H9 (cell line): ENCODE results near the gene PHAF1. TPM values are rescaled to one million over a fixed set of nuclear protein-coding genes. Genes with fewer than 3 reads are reported as not detected.
A peak's percentile ranks its signal among the peaks of the same experiment; 100 is the strongest.

Experiments
- DNase-seq: peaks from one replicate; pipeline ENCODE4 v3.0.0-alpha.2; 2017
- H2AFZ ChIP-seq: one replicate; pipeline ENCODE4 v1.6.1; 2013; ENCODE audit warnings: mild to moderate bottlenecking, low read length, control low read depth, moderate library complexity
- H2AK5ac ChIP-seq: 2 replicates; pipeline ENCODE4 v1.6.1; 2013; ENCODE audit warnings: low read length, control low read depth, mixed read lengths; ENCODE audit not compliant: insufficient read length
- H2BK120ac ChIP-seq: one replicate; pipeline ENCODE4 v1.6.1; 2013; ENCODE audit warnings: low read depth, mild to moderate bottlenecking, low read length, control low read depth, inconsistent platforms; ENCODE audit not compliant: poor library complexity, severe bottlenecking
- H2BK12ac ChIP-seq: 2 replicates; pipeline ENCODE4 v1.6.1; 2013; ENCODE audit warnings: low read length, control low read depth, mixed read lengths, low read depth; ENCODE audit not compliant: insufficient read length
- H2BK15ac ChIP-seq: 2 replicates; pipeline ENCODE4 v1.6.1; 2013; ENCODE audit warnings: low read depth, low read length, control low read depth
- H2BK20ac ChIP-seq: one replicate; pipeline ENCODE4 v1.6.1; 2013; ENCODE audit warnings: low read depth, mild to moderate bottlenecking, low read length, control low read depth, inconsistent platforms; ENCODE audit not compliant: poor library complexity, severe bottlenecking
- H2BK5ac ChIP-seq: 2 replicates; pipeline ENCODE4 v1.6.1; 2013; ENCODE audit warnings: low read length, control low read depth, mixed read lengths; ENCODE audit not compliant: insufficient read length
- H3K14ac ChIP-seq: 2 replicates; pipeline ENCODE4 v1.6.1; 2013; ENCODE audit warnings: low read length, control low read depth; ENCODE audit not compliant: insufficient read depth
- H3K18ac ChIP-seq: 2 replicates; pipeline ENCODE4 v1.6.1; 2013; ENCODE audit warnings: low read depth, mild to moderate bottlenecking, mixed read lengths, low read length, control low read depth; ENCODE audit not compliant: insufficient read length
- H3K23ac ChIP-seq: 2 replicates; pipeline ENCODE4 v1.6.1; 2013; ENCODE audit warnings: low read length, control low read depth, mixed read lengths, low read depth; ENCODE audit not compliant: insufficient read length
- H3K23me2 ChIP-seq: 2 replicates; pipeline ENCODE4 v1.6.1; 2013; ENCODE audit warnings: low read depth, mild to moderate bottlenecking, mixed read lengths, low read length, control low read depth; ENCODE audit not compliant: insufficient read length, poor library complexity, severe bottlenecking
- H3K27ac ChIP-seq: 2 replicates; pipeline ENCODE4 v1.5.1; 2013; ENCODE audit warnings: low read length, control low read depth, mixed read lengths, low read depth; ENCODE audit not compliant: insufficient read length
- H3K27me3 ChIP-seq: 2 replicates; pipeline ENCODE4 v1.6.1; 2013; ENCODE audit warnings: low read length, control low read depth, inconsistent platforms; ENCODE audit not compliant: insufficient read depth
- H3K4ac ChIP-seq: 2 replicates; pipeline ENCODE4 v1.6.1; 2013; ENCODE audit warnings: low read depth, mild to moderate bottlenecking, control low read depth, inconsistent platforms, low read length, moderate library complexity
- H3K4me1 ChIP-seq: 2 replicates; pipeline ENCODE4 v1.6.1; 2013; ENCODE audit warnings: low read length, control low read depth, inconsistent platforms; ENCODE audit not compliant: insufficient read depth
- H3K4me2 ChIP-seq: 2 replicates; pipeline ENCODE4 v1.6.1; 2013; ENCODE audit warnings: low read length, control low read depth, mixed read lengths; ENCODE audit not compliant: insufficient read length, insufficient read depth
- H3K56ac ChIP-seq: 2 replicates; pipeline ENCODE4 v1.6.1; 2013; ENCODE audit warnings: low read depth, mild to moderate bottlenecking, mixed read lengths, low read length, control low read depth; ENCODE audit not compliant: insufficient read length
- H3K79me1 ChIP-seq: 2 replicates; pipeline ENCODE4 v1.6.1; 2013; ENCODE audit warnings: low read depth, mild to moderate bottlenecking, moderate library complexity, low read length, control low read depth, inconsistent platforms; ENCODE audit not compliant: insufficient read depth, poor library complexity, severe bottlenecking
- H3K79me2 ChIP-seq: 2 replicates; pipeline ENCODE4 v1.6.1; 2013; ENCODE audit warnings: low read length, control low read depth, inconsistent platforms; ENCODE audit not compliant: insufficient read depth
- H3K9ac ChIP-seq: 2 replicates; pipeline ENCODE4 v1.6.1; 2013; ENCODE audit warnings: low read length, control low read depth, mixed read lengths; ENCODE audit not compliant: insufficient read length; ENCODE audit errors: extremely low read depth
- H3K9me3 ChIP-seq: one replicate; pipeline ENCODE4 v1.6.1; 2013; ENCODE audit warnings: low read depth, low read length, inconsistent platforms; ENCODE audit not compliant: control insufficient read depth
- H3T11ph ChIP-seq: one replicate; pipeline ENCODE4 v1.6.1; 2013; ENCODE audit warnings: mild to moderate bottlenecking, low read length, control low read depth, inconsistent platforms
- H4K20me1 ChIP-seq: one replicate; pipeline ENCODE4 v1.6.1; 2013; ENCODE audit not compliant: control insufficient read depth, insufficient read length, insufficient read depth
- H4K5ac ChIP-seq: 2 replicates; pipeline ENCODE4 v1.6.1; 2013; ENCODE audit warnings: low read depth, mild to moderate bottlenecking, mixed read lengths, low read length, control low read depth; ENCODE audit not compliant: insufficient read length
- H4K8ac ChIP-seq: replicated peaks from 2 replicates; pipeline ENCODE4 v1.6.1; 2013; ENCODE audit warnings: low read length, control low read depth, mixed read lengths, low read depth; ENCODE audit not compliant: insufficient read length
- H4K91ac ChIP-seq: 2 replicates; pipeline ENCODE4 v1.6.1; 2013; ENCODE audit warnings: low read depth, mild to moderate bottlenecking, moderate library complexity, mixed read lengths, low read length, control low read depth; ENCODE audit not compliant: insufficient read length
- H3K27ac Mint-ChIP-seq, 3 experiments: 2 replicates in 2 of 3; 3 replicates in 1 of 3; pipeline ENCODE4 v1.8.0; 2020 to 2021; ENCODE audit warnings: mixed read lengths in 3 of 3, mild to moderate bottlenecking in 1 of 3, moderate library complexity in 1 of 3
- H3K27me3 Mint-ChIP-seq: 2 replicates; pipeline ENCODE4 v1.8.0; 2021; ENCODE audit warnings: low read depth, mild to moderate bottlenecking, moderate library complexity, mixed read lengths
- H3K36me3 Mint-ChIP-seq, 3 experiments: 2 replicates in 2 of 3; 3 replicates in 1 of 3; pipeline ENCODE4 v1.8.0; 2020 to 2021; ENCODE audit warnings: low read depth in 3 of 3, mixed read lengths in 3 of 3; ENCODE audit not compliant: insufficient read depth in 1 of 3
- H3K4me1 Mint-ChIP-seq, 2 experiments: 2 replicates each; pipeline ENCODE4 v1.8.0; 2020; ENCODE audit warnings: mixed read lengths in 2 of 2
- H3K4me3 Mint-ChIP-seq, 2 experiments: 2 replicates in 1 of 2; 3 replicates in 1 of 2; pipeline ENCODE4 v1.8.0; 2020 to 2021; ENCODE audit warnings: mild to moderate bottlenecking in 2 of 2, mixed read lengths in 2 of 2, moderate library complexity in 1 of 2
- H3K9me3 Mint-ChIP-seq, 2 experiments: 2 replicates in 1 of 2; 3 replicates in 1 of 2; pipeline ENCODE4 v1.8.0; 2020; ENCODE audit warnings: mild to moderate bottlenecking in 2 of 2, mixed read lengths in 2 of 2, moderate library complexity in 1 of 2
- CTCF ChIP-seq: fragments of 200-600 bp; sonication (generic); conservative IDR thresholded peaks from 3 replicates; pipeline ENCODE4 v1.8.0; 2021; ENCODE audit warnings: antibody characterized with exemption, mild to moderate bottlenecking
- WGBS: extraction: QIAGEN DNeasy Blood & Tissue Kit; methylation state at CpG from one replicate; pipeline ENCODE4 v1.1.7; 2013; ENCODE audit warnings: missing lambda C conversion rate, low lambda C conversion rate, mixed read lengths; ENCODE audit not compliant: insufficient read length; ENCODE audit errors: extremely low coverage; 5-methylcytosine and 5-hydroxymethylcytosine counted together
- total RNA-seq: library from RNA; stranded (reverse); gene quantifications from 2 replicates; pipeline ENCODE4 v1.2.1, GENCODE V29; 2021

PHAF1 gene
- total RNA-seq, 1 experiment from 2014 or later, result 18.8 TPM

GRCh38 chr16:67179421-67180080 is 69.8 kb downstream of the PHAF1 start:
- no peak overlapping the region for H4K5ac ChIP-seq
- TF ChIP-seq CTCF, result peak; percentile 7; the same call in 1 of the 3 replicates
- no peak overlapping the region for H3T11ph ChIP-seq
- H2AK5ac ChIP-seq, result no peak overlapping the region
- H4K20me1 ChIP-seq, result no peaks in the 10 kb centered on the region
- no peak overlapping the region for H3K56ac ChIP-seq
- H3K27me3 ChIP-seq, result peaks cover 10% of the 10 kb centered on the region; the same call in 1 of the 2 replicates
- Mint-ChIP-seq H3K4me3 (peak overlapping the region in 1 of 2 experiments; percentile 39; a peak in 2 of 5 replicates), H3K4me1 (peaks cover 14 to 15% of the 10 kb centered on the region in 2 experiments), H3K27ac (no peak overlapping the region), H3K36me3 (peaks cover 0 to 7% (median 4%) of the 10 kb centered on the region in 3 experiments; a peak in 2 of 7 replicates), H3K27me3 (peaks cover 37% of the 10 kb centered on the region), H3K9me3 (no peaks in the 10 kb centered on the region)
- no peaks in the 10 kb centered on the region for H3K79me1 ChIP-seq
- DNase-seq, result peak; percentile 63
- no peaks in the 10 kb centered on the region for H3K79me2 ChIP-seq
- peaks cover 2% of the 10 kb centered on the region; the same call in 1 of the 2 replicates for H3K4me1 ChIP-seq
- WGBS, result no CpG with 5 or more reads among the region's 13 CpGs
- H4K91ac ChIP-seq, result no peak overlapping the region
- H2BK120ac ChIP-seq, result no peak overlapping the region
- H2BK20ac ChIP-seq, result no peak overlapping the region
- H3K9me3 ChIP-seq, result no peaks in the 10 kb centered on the region
- no peak overlapping the region for H2BK12ac ChIP-seq
- no peak overlapping the region for H3K27ac ChIP-seq
- H3K4ac ChIP-seq, result no peak overlapping the region
- no peak overlapping the region for H4K8ac ChIP-seq
- H3K14ac ChIP-seq, result no peak overlapping the region
- no peak overlapping the region for H3K23ac ChIP-seq
- no peak overlapping the region for H3K9ac ChIP-seq
- no peak overlapping the region for H2AFZ ChIP-seq
- no peak overlapping the region for H2BK5ac ChIP-seq
- no peak overlapping the region for H2BK15ac ChIP-seq
- peaks cover 19% of the 10 kb centered on the region for H3K23me2 ChIP-seq
- H3K18ac ChIP-seq, result no peak overlapping the region
- H3K4me2 ChIP-seq, result no peak overlapping the region
